ENCODE measurements around the gene BICDL1.
A peak's percentile ranks its signal among the peaks of the same experiment; 100 is the strongest.

Gene BICDL1

DNA sequence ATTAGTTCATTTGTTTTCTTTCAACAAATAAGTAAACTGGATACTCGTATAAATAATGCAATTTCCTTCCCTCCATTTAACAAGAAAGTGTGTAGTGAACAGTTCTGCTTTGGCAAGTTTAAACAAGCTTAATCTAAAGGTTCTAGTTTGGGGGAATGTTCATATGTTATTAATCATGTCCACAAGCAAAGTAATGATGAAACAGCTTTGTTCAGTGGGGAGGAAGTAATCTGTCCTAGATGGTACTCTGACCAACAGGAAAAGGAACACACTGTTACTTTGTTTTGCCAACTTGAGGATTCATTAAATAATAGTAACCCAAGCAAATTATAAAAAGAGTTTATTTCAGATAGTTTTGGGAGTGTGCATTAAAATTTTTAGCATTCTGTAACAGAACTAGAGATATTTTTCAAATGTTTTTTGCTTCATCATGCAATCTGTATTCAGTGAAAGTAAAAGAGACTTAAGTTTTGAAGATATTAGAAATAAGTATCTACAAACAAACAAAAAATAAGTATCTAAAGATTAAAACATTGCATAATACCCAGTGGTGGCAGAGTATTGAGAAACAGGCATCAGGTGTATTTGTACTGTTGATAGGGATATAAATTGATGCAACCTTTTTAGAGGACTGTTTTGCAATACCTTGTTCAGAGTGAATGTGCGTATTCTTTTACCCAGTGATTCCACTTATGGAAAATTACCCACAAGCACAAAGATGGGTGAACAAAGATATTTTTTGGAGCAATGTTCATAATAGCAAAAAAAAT lies 66.4 kb downstream of the BICDL1 start:
- no peak for DNase-seq

- DNase-seq = no peak
These were observed 67.7 kb downstream of the BICDL1 start for GRCh38 chr12:120056739-120057138.

GRCh38 chr12:120060196-120060595 lies 71.2 kb downstream of the BICDL1 start:
- DNase-seq = no peak

- DNase-seq = no peak
These were observed 71.7 kb downstream of the BICDL1 start for GRCh38 chr12:120060717-120061116.

GRCh38 chr12:120061575-120062214 lies 72.7 kb downstream of the BICDL1 start:
- no peak for DNase-seq

GRCh38 chr12:120062976-120063579 lies 74.0 kb downstream of the BICDL1 start:
- DNase-seq = no peak

DNA sequence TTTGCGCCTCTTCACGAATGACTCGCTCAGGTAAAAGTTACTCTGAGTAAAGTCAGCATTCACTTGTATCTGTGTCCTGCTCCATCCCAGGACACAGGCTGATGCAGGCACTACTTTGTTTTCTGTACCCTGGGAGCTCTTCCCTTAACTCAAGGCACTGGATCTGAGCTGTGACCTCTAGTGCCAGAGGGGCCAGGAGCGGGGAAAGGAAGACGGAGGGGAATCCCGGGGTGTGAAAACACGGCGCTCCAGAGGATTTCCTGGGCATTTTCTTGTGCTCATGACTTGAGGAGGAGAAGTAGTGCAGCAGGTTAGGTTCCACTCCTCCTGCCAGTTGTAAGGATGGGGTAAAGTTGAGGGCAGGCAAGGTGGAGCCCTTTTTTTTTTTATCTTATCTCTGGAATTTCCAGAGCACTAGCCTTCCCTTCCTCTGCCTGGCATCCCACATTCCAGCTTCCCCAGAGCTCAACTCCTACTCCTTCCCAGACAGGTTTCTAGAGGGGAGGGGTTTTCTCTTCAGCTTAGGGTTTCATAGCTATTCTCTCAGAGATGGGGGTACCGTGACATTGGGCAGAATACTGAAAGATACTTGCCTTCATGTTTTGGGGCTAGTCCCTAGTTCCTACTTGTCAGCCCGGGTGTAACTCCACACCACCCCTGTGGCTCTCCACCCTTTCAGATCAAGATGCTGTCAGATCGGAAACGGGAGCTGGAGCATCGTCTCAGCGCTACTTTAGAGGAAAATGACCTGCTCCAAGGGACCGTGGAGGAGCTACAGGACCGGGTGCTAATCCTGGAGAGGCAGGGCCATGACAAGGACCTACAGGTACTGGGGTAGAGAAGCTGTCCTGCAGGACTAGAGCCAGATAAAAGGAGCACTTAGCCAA lies 75.3 kb downstream of the BICDL1 start:
- DNase-seq = no peak

DNA sequence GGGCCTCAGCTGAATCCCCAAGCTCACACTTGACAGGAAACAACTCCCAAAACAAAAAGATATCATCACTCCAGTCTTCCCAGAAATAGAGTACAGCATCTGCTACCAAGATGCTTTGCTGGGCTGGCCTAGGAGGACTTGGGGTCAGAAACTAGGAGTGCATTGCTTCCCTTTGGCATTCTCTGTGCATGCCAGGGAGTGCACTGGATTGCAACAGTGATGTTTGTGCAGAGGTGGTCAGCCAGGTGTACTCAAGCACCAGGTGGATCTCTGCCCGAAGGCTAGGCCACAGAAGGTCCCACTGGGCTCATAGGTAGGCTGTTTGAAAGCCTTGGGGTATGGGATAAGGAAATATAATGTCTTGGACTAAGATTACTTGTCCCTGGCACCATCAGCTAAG lies 76.4 kb downstream of the BICDL1 start:
- no peak for DNase-seq

GRCh38 chr12:120066341-120066740 lies 77.3 kb downstream of the BICDL1 start:
- no peak for DNase-seq

- DNase-seq = no peak
These were observed 78.2 kb downstream of the BICDL1 start for GRCh38 chr12:120067084-120067869.

DNA sequence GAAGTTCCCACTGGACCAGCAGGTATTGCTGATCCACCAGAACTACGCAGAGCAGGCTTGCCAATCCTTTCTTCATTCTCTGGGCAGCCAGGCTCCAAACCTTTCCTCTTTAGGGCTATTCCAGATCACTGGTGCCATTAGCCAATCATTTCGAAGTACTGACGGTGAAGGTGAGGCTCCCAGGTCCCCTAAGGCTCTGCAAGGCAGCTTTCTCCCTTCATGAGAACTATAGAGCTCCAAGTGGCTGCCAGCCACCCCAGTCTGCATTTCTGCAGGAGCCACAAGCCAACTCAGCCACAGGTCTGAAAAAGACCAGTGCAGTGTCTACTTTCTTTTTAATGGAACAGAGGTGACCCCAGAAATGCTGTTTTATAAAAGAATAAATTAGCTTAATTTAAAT lies 78.9 kb downstream of the BICDL1 start:
- no peak for DNase-seq

GRCh38 chr12:120069278-120069677 lies 80.2 kb downstream of the BICDL1 start:
- no peak for DNase-seq

GRCh38 chr12:120071493-120072020 lies 82.5 kb downstream of the BICDL1 start:
- no peak for DNase-seq

DNA sequence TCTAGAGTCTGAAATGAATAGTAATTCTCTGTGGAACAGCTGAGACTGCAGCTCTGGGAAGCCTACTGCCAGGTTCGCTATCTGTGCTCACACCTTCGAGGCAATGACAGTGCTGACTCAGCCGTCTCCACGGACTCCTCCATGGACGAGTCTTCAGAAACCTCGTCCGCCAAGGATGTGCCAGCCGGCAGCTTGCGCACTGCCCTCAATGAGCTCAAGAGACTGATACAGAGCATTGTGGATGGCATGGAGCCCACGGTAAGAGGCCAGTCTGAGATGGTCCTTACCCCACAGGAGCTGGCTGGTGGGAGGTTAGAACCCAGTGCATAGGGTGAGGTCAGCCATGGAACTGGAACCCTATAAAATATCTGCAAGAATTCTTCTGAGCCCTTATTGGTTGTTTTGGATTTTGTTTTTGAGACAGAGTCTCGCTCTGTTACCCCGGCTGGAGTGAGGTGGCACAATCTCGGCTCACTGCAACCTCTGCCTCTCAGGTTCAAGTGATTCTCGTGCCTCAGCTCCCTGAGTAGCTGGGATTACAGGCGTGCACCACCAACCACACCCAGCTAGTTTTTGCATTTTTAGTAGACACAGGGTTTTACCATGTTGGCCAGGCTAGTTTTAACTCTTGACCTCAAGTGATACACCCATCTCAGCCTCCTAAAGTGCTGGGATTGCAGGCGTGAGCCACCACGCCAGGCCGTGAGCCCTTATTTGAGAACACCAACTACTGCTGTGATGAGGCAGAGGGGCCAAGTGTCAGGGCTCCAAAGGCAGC lies 83.6 kb downstream of the BICDL1 start:
- DNase-seq = no peak

DNA sequence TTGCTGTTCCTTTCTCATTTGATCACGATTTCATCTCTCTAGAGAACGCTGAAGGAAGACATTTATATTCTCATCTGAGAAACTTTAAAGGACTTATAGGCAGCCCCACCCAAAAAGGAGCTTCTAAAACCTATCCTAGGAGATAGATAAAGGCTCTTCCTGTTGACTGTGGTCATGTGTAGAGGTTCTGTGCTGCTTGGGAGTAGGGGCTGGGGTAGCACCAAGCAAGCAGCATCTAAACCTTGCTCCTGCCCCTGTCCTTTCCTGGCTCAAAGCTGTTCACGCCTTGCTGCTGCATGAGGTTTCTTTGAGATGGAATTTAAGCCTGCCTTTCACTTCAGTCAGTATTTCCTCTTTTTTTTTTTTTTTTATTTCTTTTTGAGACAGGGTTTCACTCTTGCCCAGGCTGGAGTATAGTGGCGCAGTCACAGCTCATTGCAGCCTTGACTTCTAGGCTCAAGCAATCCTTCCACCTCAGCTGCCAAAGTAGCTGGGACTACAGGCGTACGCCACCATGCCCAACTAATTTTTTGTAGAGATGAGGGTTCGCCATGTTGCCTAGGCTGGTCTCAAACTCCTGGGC lies 86.1 kb downstream of the BICDL1 start:
- DNase-seq = no peak

DNA sequence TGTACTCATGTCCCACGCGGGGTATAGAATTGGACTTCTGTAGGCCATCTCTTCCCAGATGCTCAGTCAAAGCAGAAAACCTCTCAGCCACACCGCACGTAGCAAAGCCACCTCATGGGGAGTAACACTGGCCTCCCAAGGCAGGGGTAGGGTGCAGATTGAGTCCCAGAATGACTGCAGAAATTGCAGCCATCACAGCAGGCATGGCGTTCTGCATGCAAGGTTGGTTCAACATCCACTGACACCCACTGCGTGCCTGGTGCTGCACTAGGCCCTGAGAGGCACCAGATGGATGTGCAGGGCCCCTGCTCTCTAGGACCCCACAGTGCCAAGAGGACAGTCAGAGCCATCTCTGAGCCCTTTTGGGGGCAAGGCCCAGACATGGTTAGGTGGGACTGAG lies 87.6 kb downstream of the BICDL1 start:
- DNase-seq = no peak

- DNase-seq = no peak
These were observed 88.2 kb downstream of the BICDL1 start for GRCh38 chr12:120077260-120077659.

DNA sequence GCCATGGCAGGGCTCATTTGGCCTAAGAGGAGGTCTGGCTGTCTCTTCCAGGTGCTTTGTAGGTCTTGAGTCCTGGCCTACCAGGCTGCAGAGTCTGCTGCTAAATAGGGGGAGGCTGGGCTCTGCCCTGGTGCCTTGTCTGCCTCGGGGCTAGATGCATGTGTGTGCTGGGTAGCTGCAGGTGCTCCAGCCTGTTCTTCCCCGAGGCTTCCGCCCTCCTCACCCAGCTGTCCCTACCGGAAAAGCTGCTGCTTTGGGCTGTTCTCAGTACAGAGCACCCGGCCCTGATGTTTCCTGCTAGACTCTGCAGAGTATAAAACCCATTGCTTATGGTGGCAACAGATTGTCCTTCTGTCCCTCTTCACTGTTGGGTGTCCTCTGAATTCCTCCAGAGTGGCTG lies 89.8 kb downstream of the BICDL1 start:
- peak; percentile 51 for DNase-seq

GRCh38 chr12:120079411-120080400 lies 90.7 kb downstream of the BICDL1 start:
- no peak for DNase-seq

GRCh38 chr12:120081641-120082040 lies 92.6 kb downstream of the BICDL1 start:
- DNase-seq = no peak
